ENCODE data around the gene LCN2. TPM values are rescaled to one million over a fixed set of nuclear protein-coding genes. Genes with fewer than 3 reads are reported as not detected.

LCN2 gene
- total RNA-seq, 2 donors from 2014 or later: 4.9 to 24.6 TPM

- no peak for ATAC-seq
- H3K27me3 ChIP-seq: no peaks in the 10 kb centered on the region
- no peak overlapping the region for H3K4me3 ChIP-seq
- TF ChIP-seq CTCF (IDR thresholded peaks at IDR 0.05): no peak
- TF ChIP-seq POLR2A (IDR thresholded peaks at IDR 0.05): no peak
- peaks cover 4 to 11% of the 10 kb centered on the region in 2 donors for H3K36me3 ChIP-seq (replicated peaks in 1 of 2; ENCODE audit: insufficient read depth in 1 of 2, low read depth in 2 of 2)
- WGBS, 2 donors: 92 to 96% methylated on average over 21 to 24 of the region's 24 CpGs
- no peaks in the 10 kb centered on the region for H3K9me3 ChIP-seq
- H3K4me1 ChIP-seq: peaks cover 44% of the 10 kb centered on the region
- intact Hi-C loops (cut with DNase I): loop anchor here (10.0 kb wide), 1 partner anchor 178 kb away; no protein-coding TSS in a partner anchor
- DNase-seq: peak in 1 of 4 donors; percentile 13
- H3K27ac ChIP-seq: no peak overlapping the region
Measured at GRCh38 chr9:128122809-128123175, 26.5 kb upstream of the LCN2 start.

- 91 to 92% methylated on average over 21 of the region's 21 CpGs for WGBS, 2 donors
- Histone ChIP-seq H3K4me3 (no peak overlapping the region), H3K36me3 (replicated peaks in 1 of 2; ENCODE audit: insufficient read depth in 1 of 2, low read depth in 2 of 2) (peaks cover 4 to 11% of the 10 kb centered on the region in 2 donors), H3K9me3 (no peaks in the 10 kb centered on the region), H3K4me1 (peaks cover 40% of the 10 kb centered on the region), H3K27me3 (no peaks in the 10 kb centered on the region), H3K27ac (no peak overlapping the region)
- intact Hi-C loops (cut with DNase I): loop anchor here (10.0 kb wide), 1 partner anchor 179 kb away; no protein-coding TSS in a partner anchor
- TF ChIP-seq POLR2A (IDR thresholded peaks at IDR 0.05) (no peak), CTCF (IDR thresholded peaks at IDR 0.05) (no peak)
- ATAC-seq: no peak
- peak in 1 of 4 donors; percentile 10 for DNase-seq
Measured at GRCh38 chr9:128123451-128124080, 25.7 kb upstream of the LCN2 start.

GRCh38 chr9:128124451-128124850, 24.8 kb upstream of the LCN2 start:
- Histone ChIP-seq H3K4me3 (no peak overlapping the region), H3K27ac (no peak overlapping the region), H3K27me3 (no peaks in the 10 kb centered on the region), H3K36me3 (replicated peaks in 1 of 2; ENCODE audit: insufficient read depth in 1 of 2, low read depth in 2 of 2) (peaks cover 4 to 11% of the 10 kb centered on the region in 2 donors), H3K9me3 (no peaks in the 10 kb centered on the region), H3K4me1 (peaks cover 42% of the 10 kb centered on the region)
- no peak for TF ChIP-seq CTCF (IDR thresholded peaks at IDR 0.05)
- TF ChIP-seq POLR2A (IDR thresholded peaks at IDR 0.05): no peak
- ATAC-seq: no peak
- DNase-seq: peak in 1 of 4 donors; percentile 8
- WGBS, 2 donors: 87 to 94% methylated on average over 7 to 8 of the region's 8 CpGs
- intact Hi-C loops (cut with DNase I): loop anchor here (10.0 kb wide), 1 partner anchor 180 kb away; no protein-coding TSS in a partner anchor

- WGBS, 2 donors: 71 to 79% methylated on average over 13 to 16 of the region's 16 CpGs
Measured at GRCh38 chr9:128124873-128125579, 24.2 kb upstream of the LCN2 start.

More at GRCh38 chr9:128124873-128125579, 24.2 kb upstream of the LCN2 start:
- no peaks in the 10 kb centered on the region for H3K27me3 ChIP-seq
- no peak overlapping the region for H3K4me3 ChIP-seq
- TF ChIP-seq CTCF (IDR thresholded peaks at IDR 0.05) (peak in 6 of 7 experiments; percentile 10 to 42 (median 38)), POLR2A (IDR thresholded peaks at IDR 0.05) (no peak)
- ATAC-seq (no peak), DNase-seq (peak; percentile 64 to 69 (median 66))
- no peaks in the 10 kb centered on the region for H3K9me3 ChIP-seq
- intact Hi-C loops (cut with DNase I): loop anchor here (10.0 kb wide), 1 partner anchor 180 kb away; no protein-coding TSS in a partner anchor
- H3K4me1 ChIP-seq: peaks cover 37% of the 10 kb centered on the region
- H3K36me3 ChIP-seq (replicated peaks in 1 of 2; ENCODE audit: insufficient read depth in 1 of 2, low read depth in 2 of 2): peaks cover 4 to 11% of the 10 kb centered on the region in 2 donors
- no peak overlapping the region for H3K27ac ChIP-seq

Measured in body of pancreas (tissue), 4 donors.